Liver (tissue), 3 donors: ENCODE results near the gene SETBP1.

Experiments
- SP1 ChIP-seq: IDR thresholded peaks from 2 replicates; pipeline ENCODE4 v1.6.1; 2018; ENCODE audit warnings: antibody characterized with exemption, mild to moderate bottlenecking
- TAF1 ChIP-seq: conservative IDR thresholded peaks from 2 replicates; pipeline ENCODE4 v1.6.1; 2016; ENCODE audit warnings: antibody characterized with exemption, mild to moderate bottlenecking
- YY1 ChIP-seq: IDR thresholded peaks from 2 replicates; pipeline ENCODE4 v1.6.1; 2016; ENCODE audit warnings: antibody characterized with exemption, mild to moderate bottlenecking
- TF ChIP-seq, protein P1 (sequence below): fragments of 150-350 bp; IDR thresholded peaks from 2 replicates; pipeline ENCODE4 v1.5.1; 2017; ENCODE audit warnings: improper control_type of control experiment, low read depth, low read length; ENCODE audit not compliant: missing input control
- TF ChIP-seq, protein P2 (sequence below): IDR thresholded peaks from 2 replicates; pipeline ENCODE4 v1.6.1; 2016; ENCODE audit warnings: antibody characterized with exemption, mild to moderate bottlenecking
- donor health status: healthy.
- donor health status: healthy.

DNA sequence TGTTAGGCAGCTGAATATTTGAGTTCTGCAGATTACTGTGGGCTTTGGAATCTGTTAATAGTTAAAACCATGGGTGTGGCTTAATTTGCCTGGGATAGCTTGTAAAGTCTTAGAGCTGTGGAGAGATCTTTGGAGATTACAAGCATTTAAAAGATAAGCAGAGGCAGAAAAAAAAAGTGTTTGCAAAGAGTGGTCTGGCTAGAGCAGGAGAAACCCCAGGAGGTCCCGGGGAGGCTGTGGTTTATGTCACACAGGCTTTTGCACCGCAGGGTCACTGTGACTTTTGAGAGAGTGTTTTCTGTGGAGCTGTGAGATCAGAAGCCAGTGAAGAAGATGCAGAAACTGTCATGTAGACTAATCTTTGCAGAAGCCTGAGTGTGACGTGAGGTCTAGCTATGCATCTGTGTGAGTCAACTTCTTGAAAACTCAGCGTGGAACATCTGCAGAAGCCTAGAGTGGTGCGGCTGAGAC lies 49.0 kb downstream of the SETBP1 start:
- no peak for TF ChIP-seq TAF1
- no peak for TF ChIP-seq SP1
- TF ChIP-seq, protein P1, sequence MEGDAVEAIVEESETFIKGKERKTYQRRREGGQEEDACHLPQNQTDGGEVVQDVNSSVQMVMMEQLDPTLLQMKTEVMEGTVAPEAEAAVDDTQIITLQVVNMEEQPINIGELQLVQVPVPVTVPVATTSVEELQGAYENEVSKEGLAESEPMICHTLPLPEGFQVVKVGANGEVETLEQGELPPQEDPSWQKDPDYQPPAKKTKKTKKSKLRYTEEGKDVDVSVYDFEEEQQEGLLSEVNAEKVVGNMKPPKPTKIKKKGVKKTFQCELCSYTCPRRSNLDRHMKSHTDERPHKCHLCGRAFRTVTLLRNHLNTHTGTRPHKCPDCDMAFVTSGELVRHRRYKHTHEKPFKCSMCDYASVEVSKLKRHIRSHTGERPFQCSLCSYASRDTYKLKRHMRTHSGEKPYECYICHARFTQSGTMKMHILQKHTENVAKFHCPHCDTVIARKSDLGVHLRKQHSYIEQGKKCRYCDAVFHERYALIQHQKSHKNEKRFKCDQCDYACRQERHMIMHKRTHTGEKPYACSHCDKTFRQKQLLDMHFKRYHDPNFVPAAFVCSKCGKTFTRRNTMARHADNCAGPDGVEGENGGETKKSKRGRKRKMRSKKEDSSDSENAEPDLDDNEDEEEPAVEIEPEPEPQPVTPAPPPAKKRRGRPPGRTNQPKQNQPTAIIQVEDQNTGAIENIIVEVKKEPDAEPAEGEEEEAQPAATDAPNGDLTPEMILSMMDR, result no peak
- no peak for TF ChIP-seq YY1
- TF ChIP-seq, protein P2, sequence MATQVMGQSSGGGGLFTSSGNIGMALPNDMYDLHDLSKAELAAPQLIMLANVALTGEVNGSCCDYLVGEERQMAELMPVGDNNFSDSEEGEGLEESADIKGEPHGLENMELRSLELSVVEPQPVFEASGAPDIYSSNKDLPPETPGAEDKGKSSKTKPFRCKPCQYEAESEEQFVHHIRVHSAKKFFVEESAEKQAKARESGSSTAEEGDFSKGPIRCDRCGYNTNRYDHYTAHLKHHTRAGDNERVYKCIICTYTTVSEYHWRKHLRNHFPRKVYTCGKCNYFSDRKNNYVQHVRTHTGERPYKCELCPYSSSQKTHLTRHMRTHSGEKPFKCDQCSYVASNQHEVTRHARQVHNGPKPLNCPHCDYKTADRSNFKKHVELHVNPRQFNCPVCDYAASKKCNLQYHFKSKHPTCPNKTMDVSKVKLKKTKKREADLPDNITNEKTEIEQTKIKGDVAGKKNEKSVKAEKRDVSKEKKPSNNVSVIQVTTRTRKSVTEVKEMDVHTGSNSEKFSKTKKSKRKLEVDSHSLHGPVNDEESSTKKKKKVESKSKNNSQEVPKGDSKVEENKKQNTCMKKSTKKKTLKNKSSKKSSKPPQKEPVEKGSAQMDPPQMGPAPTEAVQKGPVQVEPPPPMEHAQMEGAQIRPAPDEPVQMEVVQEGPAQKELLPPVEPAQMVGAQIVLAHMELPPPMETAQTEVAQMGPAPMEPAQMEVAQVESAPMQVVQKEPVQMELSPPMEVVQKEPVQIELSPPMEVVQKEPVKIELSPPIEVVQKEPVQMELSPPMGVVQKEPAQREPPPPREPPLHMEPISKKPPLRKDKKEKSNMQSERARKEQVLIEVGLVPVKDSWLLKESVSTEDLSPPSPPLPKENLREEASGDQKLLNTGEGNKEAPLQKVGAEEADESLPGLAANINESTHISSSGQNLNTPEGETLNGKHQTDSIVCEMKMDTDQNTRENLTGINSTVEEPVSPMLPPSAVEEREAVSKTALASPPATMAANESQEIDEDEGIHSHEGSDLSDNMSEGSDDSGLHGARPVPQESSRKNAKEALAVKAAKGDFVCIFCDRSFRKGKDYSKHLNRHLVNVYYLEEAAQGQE, result no peak
